ENCODE results near the gene MAN1A1. TPM values are rescaled to one million over a fixed set of nuclear protein-coding genes. Genes with fewer than 3 reads are reported as not detected.

Gene MAN1A1
- total RNA-seq, 1 donor, result 175 TPM

- H3K4me3 ChIP-seq (ENCODE audit: low read depth, low read length), result no peak overlapping the region
Observed at GRCh38 chr6:119322715-119323350, 26.7 kb downstream of the MAN1A1 start.

GRCh38 chr6:119322034-119322433 is 27.5 kb downstream of the MAN1A1 start:
- DNase-seq (ENCODE audit: low read depth), result no peak
- no peak for TF ChIP-seq CTCF (IDR thresholded peaks at IDR 0.05; ENCODE audit: insufficient read depth, low read length)
- no peak overlapping the region for H3K4me3 ChIP-seq (ENCODE audit: low read depth, low read length)

More at GRCh38 chr6:119322715-119323350, 26.7 kb downstream of the MAN1A1 start:
- TF ChIP-seq CTCF (IDR thresholded peaks at IDR 0.05; ENCODE audit: insufficient read depth, low read length), result no peak
- DNase-seq (ENCODE audit: low read depth), result no peak

- no peak for DNase-seq (ENCODE audit: low read depth)
- no peak overlapping the region for H3K4me3 ChIP-seq (ENCODE audit: low read depth, low read length)
- TF ChIP-seq CTCF (IDR thresholded peaks at IDR 0.05; ENCODE audit: insufficient read depth, low read length), result no peak
Observed at GRCh38 chr6:119319694-119320093, 29.9 kb downstream of the MAN1A1 start.

- no peak for TF ChIP-seq CTCF (IDR thresholded peaks at IDR 0.05; ENCODE audit: insufficient read depth, low read length)
- DNase-seq (ENCODE audit: low read depth), result no peak
- no peak overlapping the region for H3K4me3 ChIP-seq (ENCODE audit: low read depth, low read length)
Observed at GRCh38 chr6:119318730-119319129, 30.8 kb downstream of the MAN1A1 start.

GRCh38 chr6:119318176-119318575 is 31.4 kb downstream of the MAN1A1 start:
- TF ChIP-seq CTCF (IDR thresholded peaks at IDR 0.05; ENCODE audit: insufficient read depth, low read length), result no peak
- no peak overlapping the region for H3K4me3 ChIP-seq (ENCODE audit: low read depth, low read length)

GRCh38 chr6:119317007-119317406 is 32.6 kb downstream of the MAN1A1 start:
- no peak for TF ChIP-seq CTCF (IDR thresholded peaks at IDR 0.05; ENCODE audit: insufficient read depth, low read length)
- H3K4me3 ChIP-seq (ENCODE audit: low read depth, low read length), result no peak overlapping the region
- no peak for DNase-seq (ENCODE audit: low read depth)

More at GRCh38 chr6:119318176-119318575, 31.4 kb downstream of the MAN1A1 start:
- no peak for DNase-seq (ENCODE audit: low read depth)

- TF ChIP-seq CTCF (IDR thresholded peaks at IDR 0.05; ENCODE audit: insufficient read depth, low read length), result no peak
- H3K4me3 ChIP-seq (ENCODE audit: low read depth, low read length), result no peak overlapping the region
- no peak for DNase-seq (ENCODE audit: low read depth)
Observed at GRCh38 chr6:119314885-119315272, 34.7 kb downstream of the MAN1A1 start.

Measured in fibroblast of the aortic adventitia (primary cell).